ENCODE measurements around the gene AHNAK. TPM values are rescaled to one million over a fixed set of nuclear protein-coding genes. Genes with fewer than 3 reads are reported as not detected.

The AHNAK gene
- polyA plus RNA-seq, 3 donors: 27.1 to 199 (median 193) TPM

- WGBS, 3 donors: 44 to 49% (median 46%) methylated on average over 16 of the region's 16 CpGs
Observed at GRCh38 chr11:62433141-62433903, 113.3 kb downstream of the AHNAK start.

GRCh38 chr11:62432695-62433094 lies 113.9 kb downstream of the AHNAK start:
- 30 to 77% (median 77%) methylated on average over 9 of the region's 9 CpGs for WGBS, 3 donors

More at GRCh38 chr11:62433141-62433903, 113.3 kb downstream of the AHNAK start:
- no peak overlapping the region for H3K27ac ChIP-seq (ENCODE audit: low read depth, low read length)

GRCh38 chr11:62431171-62431901 lies 115.3 kb downstream of the AHNAK start:
- no peak overlapping the region for H3K27ac ChIP-seq (ENCODE audit: low read depth, low read length)
- 71 to 77% (median 72%) methylated on average over 11 of the region's 11 CpGs for WGBS, 3 donors

More at GRCh38 chr11:62432695-62433094, 113.9 kb downstream of the AHNAK start:
- no peak overlapping the region for H3K27ac ChIP-seq (ENCODE audit: low read depth, low read length)

GRCh38 chr11:62430425-62430824 lies 116.2 kb downstream of the AHNAK start:
- no peak overlapping the region for H3K27ac ChIP-seq (ENCODE audit: low read depth, low read length)

GRCh38 chr11:62428871-62429560 lies 117.6 kb downstream of the AHNAK start:
- WGBS, 3 donors: 77 to 79% (median 77%) methylated on average over 8 of the region's 8 CpGs
- H3K27ac ChIP-seq (ENCODE audit: low read depth, low read length): no peak overlapping the region

More at GRCh38 chr11:62430425-62430824, 116.2 kb downstream of the AHNAK start:
- 43 to 85% (median 52%) methylated on average over 3 of the region's 3 CpGs for WGBS, 3 donors

GRCh38 chr11:62427630-62428233 lies 118.9 kb downstream of the AHNAK start:
- no peak overlapping the region for H3K27ac ChIP-seq (ENCODE audit: low read depth, low read length)

GRCh38 chr11:62423012-62423411 lies 123.6 kb downstream of the AHNAK start:
- WGBS, 3 donors: 70 to 90% (median 87%) methylated on average over 4 of the region's 4 CpGs
- H3K27ac ChIP-seq (ENCODE audit: low read depth, low read length): no peak overlapping the region

More at GRCh38 chr11:62427630-62428233, 118.9 kb downstream of the AHNAK start:
- 26 to 55% (median 35%) methylated on average over 6 of the region's 6 CpGs for WGBS, 3 donors

- WGBS, 3 donors: 62 to 76% (median 72%) methylated on average over 7 of the region's 7 CpGs
Observed at GRCh38 chr11:62421996-62422395, 124.6 kb downstream of the AHNAK start.

GRCh38 chr11:62420882-62421281 lies 125.7 kb downstream of the AHNAK start:
- H3K27ac ChIP-seq (ENCODE audit: low read depth, low read length): no peak overlapping the region
- 95 to 98% (median 97%) methylated on average over 3 of the region's 3 CpGs for WGBS, 3 donors

More at GRCh38 chr11:62421996-62422395, 124.6 kb downstream of the AHNAK start:
- H3K27ac ChIP-seq (ENCODE audit: low read depth, low read length): no peak overlapping the region

- no peak overlapping the region for H3K27ac ChIP-seq (ENCODE audit: low read depth, low read length)
- WGBS, 3 donors: 42 to 54% (median 45%) methylated on average over 1 of the region's 1 CpG
Observed at GRCh38 chr11:62419943-62420342, 126.7 kb downstream of the AHNAK start.

- WGBS, 3 donors: 21 to 49% (median 34%) methylated on average over 5 of the region's 5 CpGs
- no peak overlapping the region for H3K27ac ChIP-seq (ENCODE audit: low read depth, low read length)
Observed at GRCh38 chr11:62419314-62419929, 127.2 kb downstream of the AHNAK start.

GRCh38 chr11:62418733-62419132 lies 127.9 kb downstream of the AHNAK start, which contains the start of gene SCGB1A1:
TSS of gene SCGB1A1 (plus strand) at chr11:62419033. CDS start at chr11:62419096, 63 bp downstream.
- WGBS, 3 donors: 77 to 86% (median 84%) methylated on average over 4 of the region's 4 CpGs
- H3K27ac ChIP-seq (ENCODE audit: low read depth, low read length): no peak within 1 kb of the TSS

- H3K27ac ChIP-seq (ENCODE audit: low read depth, low read length): no peak overlapping the region
- 88 to 89% (median 88%) methylated on average over 5 of the region's 5 CpGs for WGBS, 3 donors
Observed at GRCh38 chr11:62418136-62418535, 128.5 kb downstream of the AHNAK start.

GRCh38 chr11:62416596-62416995 lies 130.0 kb downstream of the AHNAK start:
- 81 to 96% (median 92%) methylated on average over 12 of the region's 12 CpGs for WGBS, 3 donors
- no peak overlapping the region for H3K27ac ChIP-seq (ENCODE audit: low read depth, low read length)

GRCh38 chr11:62413060-62413696 lies 133.4 kb downstream of the AHNAK start:
- no peak overlapping the region for H3K27ac ChIP-seq (ENCODE audit: low read depth, low read length)
- 59 to 71% (median 65%) methylated on average over 8 of the region's 8 CpGs for WGBS, 3 donors

- H3K27ac ChIP-seq (ENCODE audit: low read depth, low read length): no peak overlapping the region
- 84 to 90% (median 88%) methylated on average over 5 of the region's 5 CpGs for WGBS, 3 donors
Observed at GRCh38 chr11:62411524-62411923, 135.1 kb downstream of the AHNAK start.

GRCh38 chr11:62410972-62411371 lies 135.6 kb downstream of the AHNAK start:
- WGBS, 3 donors: 86 to 90% (median 89%) methylated on average over 8 of the region's 8 CpGs
- no peak overlapping the region for H3K27ac ChIP-seq (ENCODE audit: low read depth, low read length)

Data from adipose tissue (tissue), 3 donors.